ENCODE data around the gene TAF7L.
"Not testable (repeated sequence)": the region's sequence is repeated elsewhere in the genome, so short reads cannot be mapped to it uniquely, and the experiment has no call there.

- TF ChIP-seq, protein P1, sequence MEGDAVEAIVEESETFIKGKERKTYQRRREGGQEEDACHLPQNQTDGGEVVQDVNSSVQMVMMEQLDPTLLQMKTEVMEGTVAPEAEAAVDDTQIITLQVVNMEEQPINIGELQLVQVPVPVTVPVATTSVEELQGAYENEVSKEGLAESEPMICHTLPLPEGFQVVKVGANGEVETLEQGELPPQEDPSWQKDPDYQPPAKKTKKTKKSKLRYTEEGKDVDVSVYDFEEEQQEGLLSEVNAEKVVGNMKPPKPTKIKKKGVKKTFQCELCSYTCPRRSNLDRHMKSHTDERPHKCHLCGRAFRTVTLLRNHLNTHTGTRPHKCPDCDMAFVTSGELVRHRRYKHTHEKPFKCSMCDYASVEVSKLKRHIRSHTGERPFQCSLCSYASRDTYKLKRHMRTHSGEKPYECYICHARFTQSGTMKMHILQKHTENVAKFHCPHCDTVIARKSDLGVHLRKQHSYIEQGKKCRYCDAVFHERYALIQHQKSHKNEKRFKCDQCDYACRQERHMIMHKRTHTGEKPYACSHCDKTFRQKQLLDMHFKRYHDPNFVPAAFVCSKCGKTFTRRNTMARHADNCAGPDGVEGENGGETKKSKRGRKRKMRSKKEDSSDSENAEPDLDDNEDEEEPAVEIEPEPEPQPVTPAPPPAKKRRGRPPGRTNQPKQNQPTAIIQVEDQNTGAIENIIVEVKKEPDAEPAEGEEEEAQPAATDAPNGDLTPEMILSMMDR (IDR thresholded peaks at IDR 0.05): not testable (repeated sequence)
- TF ChIP-seq JUND (IDR thresholded peaks at IDR 0.05); TAF1 (IDR thresholded peaks at IDR 0.05; ENCODE audit: borderline replicate concordance, low read depth, low read length); RAD21 (IDR thresholded peaks at IDR 0.05; ENCODE audit: low read length); FOSL2 (IDR thresholded peaks at IDR 0.05; ENCODE audit: borderline replicate concordance, low read depth); RXRA (IDR thresholded peaks at IDR 0.05; ENCODE audit: borderline replicate concordance, low read depth); MAX (IDR thresholded peaks at IDR 0.05; ENCODE audit: low read depth): not testable (repeated sequence)
- TF ChIP-seq, protein P2, sequence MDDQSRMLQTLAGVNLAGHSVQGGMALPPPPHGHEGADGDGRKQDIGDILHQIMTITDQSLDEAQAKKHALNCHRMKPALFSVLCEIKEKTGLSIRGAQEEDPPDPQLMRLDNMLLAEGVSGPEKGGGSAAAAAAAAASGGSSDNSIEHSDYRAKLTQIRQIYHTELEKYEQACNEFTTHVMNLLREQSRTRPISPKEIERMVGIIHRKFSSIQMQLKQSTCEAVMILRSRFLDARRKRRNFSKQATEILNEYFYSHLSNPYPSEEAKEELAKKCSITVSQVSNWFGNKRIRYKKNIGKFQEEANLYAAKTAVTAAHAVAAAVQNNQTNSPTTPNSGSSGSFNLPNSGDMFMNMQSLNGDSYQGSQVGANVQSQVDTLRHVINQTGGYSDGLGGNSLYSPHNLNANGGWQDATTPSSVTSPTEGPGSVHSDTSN (IDR thresholded peaks at IDR 0.05): not testable (repeated sequence)
These were observed 35.5 kb upstream of the TAF7L start for GRCh38 chrX:101326600-101326999.
